PC-9 (cell line): ENCODE data around the gene HSPA4. TPM values are rescaled to one million over a fixed set of nuclear protein-coding genes. Genes with fewer than 3 reads are reported as not detected.
"Not testable (repeated sequence)": the region's sequence is repeated elsewhere in the genome, so short reads cannot be mapped to it uniquely, and the experiment has no call there.

ENCODE experiments used
- BruUV-seq: library from RNA; stranded (reverse); fragments of 400-500 nt; replicated peaks from 2 replicates; lab custom pipeline; 2021; lab: Mats Ljungman, UMichigan
- CTCF ChIA-PET: fragments of 300-600 bp; sonication (Branson Sonifier 250); formaldehyde crosslinking; loops from one replicate; lab custom pipeline; 2022; ENCODE audit warnings: antibody characterized with exemption; lab: Charles Lee
- POLR2A ChIA-PET: fragments of 300-600 bp; sonication (Branson Sonifier 250); formaldehyde crosslinking; loops from one replicate; lab custom pipeline; 2022; ENCODE audit warnings: antibody characterized with exemption; ENCODE audit not compliant: unreplicated experiment; lab: Charles Lee
- DNase-seq, 2 experiments: peaks; one replicate each; pipeline versions ENCODE4 v3.0.0 to v3.0.0-alpha.2; 2015 to 2022; ENCODE audit warnings: mixed read lengths in 1 of 2
- H2AFZ ChIP-seq: fragments of 200-600 bp; sonication (generic); 2 replicates; pipeline ENCODE4 v1.8.1; 2017; ENCODE audit warnings: antibody characterized with exemption
- H3F3A ChIP-seq: fragments of 200-600 bp; sonication (generic); 2 replicates; pipeline ENCODE4 v1.8.1; 2017; ENCODE audit warnings: antibody characterized with exemption, mild to moderate bottlenecking, low read depth; ENCODE audit not compliant: insufficient read depth
- H3K27ac ChIP-seq: fragments of 200-600 bp; sonication (generic); 2 replicates; pipeline ENCODE4 v1.6.1; 2016; ENCODE audit warnings: mixed run types
- H3K27me3 ChIP-seq: fragments of 200-600 bp; sonication (generic); 2 replicates; pipeline ENCODE4 v1.6.1; 2016; ENCODE audit warnings: low read depth, mixed run types; ENCODE audit not compliant: insufficient read depth
- H3K36me3 ChIP-seq: fragments of 200-600 bp; sonication (generic); 2 replicates; pipeline ENCODE4 v1.6.1; 2016; ENCODE audit warnings: low read depth, mixed run types
- H3K4me1 ChIP-seq: fragments of 200-600 bp; sonication (generic); replicated peaks from 2 replicates; pipeline ENCODE4 v1.6.1; 2016; ENCODE audit warnings: mixed run types; ENCODE audit not compliant: insufficient read depth
- H3K4me2 ChIP-seq: fragments of 200-600 bp; sonication (generic); 2 replicates; pipeline ENCODE4 v1.6.1; 2017; ENCODE audit warnings: mixed run types
- H3K4me3 ChIP-seq: fragments of 200-600 bp; sonication (generic); 2 replicates; pipeline ENCODE4 v1.6.1; 2016; ENCODE audit warnings: mixed run types
- H3K79me2 ChIP-seq: fragments of 200-600 bp; sonication (generic); 2 replicates; pipeline ENCODE4 v1.6.1; 2017; ENCODE audit warnings: low read depth, mixed run types
- H3K9me2 ChIP-seq: fragments of 200-600 bp; sonication (generic); 2 replicates; pipeline ENCODE4 v1.8.1; 2017; ENCODE audit warnings: mild to moderate bottlenecking; ENCODE audit not compliant: insufficient read depth
- H3K9me3 ChIP-seq: fragments of 200-600 bp; sonication (generic); 2 replicates; pipeline ENCODE4 v1.8.1; 2016; ENCODE audit warnings: low read depth; ENCODE audit not compliant: insufficient read depth
- H4K20me1 ChIP-seq: fragments of 200-600 bp; sonication (generic); 2 replicates; pipeline ENCODE4 v1.8.1; 2017; ENCODE audit not compliant: insufficient read depth
- EZH2 ChIP-seq: fragments of 200-600 bp; sonication (generic); IDR thresholded peaks from 2 replicates; pipeline ENCODE4 v1.8.0; 2017; ENCODE audit warnings: antibody characterized with exemption, low read depth
- intact Hi-C: fragments of 100-400 bp; cut with micrococcal nuclease; formaldehyde crosslinking; loops from one replicate; pipeline ENCODE4 v1.10.0; 2022; ENCODE audit not compliant: unreplicated experiment
- total RNA-seq: library from RNA; stranded (reverse); gene quantifications from 2 replicates; pipeline ENCODE4 v1.2.3, GENCODE V29; 2021
- TF ChIP-seq, protein P1 (sequence below): fragments of 200-600 bp; sonication (generic); conservative IDR thresholded peaks from 2 replicates; pipeline ENCODE4 v1.6.1; 2017; ENCODE audit warnings: mixed run types, antibody characterized with exemption, mild to moderate bottlenecking, moderate library complexity

The HSPA4 gene
- total RNA-seq, 1 experiment from 2014 or later, result 140 TPM

DNA sequence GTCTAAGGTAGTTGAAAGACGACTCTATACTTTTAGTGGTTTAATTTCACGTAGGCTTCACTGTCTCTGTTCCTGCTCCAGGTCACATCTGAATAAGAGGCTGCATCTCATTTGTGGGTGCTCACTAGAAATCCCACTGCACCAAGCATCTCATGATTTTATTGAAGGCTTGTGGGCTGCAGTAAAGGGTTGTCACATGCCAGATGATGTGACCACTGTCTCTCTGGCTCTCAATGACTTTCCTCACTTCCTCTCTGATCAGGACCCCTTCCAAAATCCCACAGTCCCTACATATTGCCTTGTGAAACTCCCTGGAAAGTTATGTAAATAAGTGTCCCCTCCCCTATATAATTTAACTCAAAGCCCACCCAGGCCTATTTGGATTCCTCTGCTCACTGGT, 16.6 kb upstream of the HSPA4 start:
- Histone ChIP-seq H2AFZ (no peak overlapping the region), H3K79me2 (no peaks in the 10 kb centered on the region), H3F3A (peaks cover 7% of the 10 kb centered on the region; the same call in 1 of the 2 replicates), H3K9me3 (no peaks in the 10 kb centered on the region), H4K20me1 (no peaks in the 10 kb centered on the region), H3K9me2 (no peaks in the 10 kb centered on the region), H3K27ac (no peak overlapping the region), H3K4me2 (no peak overlapping the region), H3K4me1 (0 out of 2 replicates have a peak, but pooled peaks cover 9% of the 10 kb centered on the region), H3K36me3 (no peaks in the 10 kb centered on the region), H3K4me3 (no peak overlapping the region), H3K27me3 (no peaks in the 10 kb centered on the region)
- intact Hi-C loops, result no loop called here
- ChIA-PET POLR2A (no interaction called here), CTCF (no interaction called here)
- no TSS peak for BruUV-seq
- DNase-seq, result no peak
- TF ChIP-seq, protein P1, sequence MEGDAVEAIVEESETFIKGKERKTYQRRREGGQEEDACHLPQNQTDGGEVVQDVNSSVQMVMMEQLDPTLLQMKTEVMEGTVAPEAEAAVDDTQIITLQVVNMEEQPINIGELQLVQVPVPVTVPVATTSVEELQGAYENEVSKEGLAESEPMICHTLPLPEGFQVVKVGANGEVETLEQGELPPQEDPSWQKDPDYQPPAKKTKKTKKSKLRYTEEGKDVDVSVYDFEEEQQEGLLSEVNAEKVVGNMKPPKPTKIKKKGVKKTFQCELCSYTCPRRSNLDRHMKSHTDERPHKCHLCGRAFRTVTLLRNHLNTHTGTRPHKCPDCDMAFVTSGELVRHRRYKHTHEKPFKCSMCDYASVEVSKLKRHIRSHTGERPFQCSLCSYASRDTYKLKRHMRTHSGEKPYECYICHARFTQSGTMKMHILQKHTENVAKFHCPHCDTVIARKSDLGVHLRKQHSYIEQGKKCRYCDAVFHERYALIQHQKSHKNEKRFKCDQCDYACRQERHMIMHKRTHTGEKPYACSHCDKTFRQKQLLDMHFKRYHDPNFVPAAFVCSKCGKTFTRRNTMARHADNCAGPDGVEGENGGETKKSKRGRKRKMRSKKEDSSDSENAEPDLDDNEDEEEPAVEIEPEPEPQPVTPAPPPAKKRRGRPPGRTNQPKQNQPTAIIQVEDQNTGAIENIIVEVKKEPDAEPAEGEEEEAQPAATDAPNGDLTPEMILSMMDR, result no peak
- no peak for TF ChIP-seq EZH2

DNA sequence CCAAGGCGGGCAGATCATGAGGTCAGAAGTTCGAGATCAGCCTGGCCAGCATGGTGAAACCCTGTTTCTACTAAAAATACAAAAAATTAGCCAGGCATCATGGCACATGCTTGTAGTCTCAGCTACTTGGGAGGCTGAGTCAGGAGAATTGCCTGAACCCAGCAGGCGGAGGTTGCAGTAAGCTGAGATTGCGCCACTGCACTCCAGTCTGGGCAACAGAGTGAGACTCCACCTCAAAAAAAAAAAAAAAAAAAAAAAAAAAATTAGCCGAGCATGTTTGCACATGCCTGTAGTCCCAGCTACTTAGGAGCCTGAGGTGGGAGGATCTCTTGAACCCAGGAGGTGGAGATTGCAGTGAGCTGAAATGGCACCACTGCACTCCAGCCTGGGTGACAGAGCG, 15.1 kb upstream of the HSPA4 start:
- CTCF ChIA-PET, H3K27ac ChIP-seq, H3K9me3 ChIP-seq, H3K4me1 ChIP-seq, H3K4me2 ChIP-seq, H3K36me3 ChIP-seq, intact Hi-C loops, DNase-seq, H4K20me1 ChIP-seq, H3K4me3 ChIP-seq, H3K9me2 ChIP-seq, H2AFZ ChIP-seq, H3K27me3 ChIP-seq, H3K79me2 ChIP-seq, H3F3A ChIP-seq, POLR2A ChIA-PET, BruUV-seq: not testable (repeated sequence)

DNA sequence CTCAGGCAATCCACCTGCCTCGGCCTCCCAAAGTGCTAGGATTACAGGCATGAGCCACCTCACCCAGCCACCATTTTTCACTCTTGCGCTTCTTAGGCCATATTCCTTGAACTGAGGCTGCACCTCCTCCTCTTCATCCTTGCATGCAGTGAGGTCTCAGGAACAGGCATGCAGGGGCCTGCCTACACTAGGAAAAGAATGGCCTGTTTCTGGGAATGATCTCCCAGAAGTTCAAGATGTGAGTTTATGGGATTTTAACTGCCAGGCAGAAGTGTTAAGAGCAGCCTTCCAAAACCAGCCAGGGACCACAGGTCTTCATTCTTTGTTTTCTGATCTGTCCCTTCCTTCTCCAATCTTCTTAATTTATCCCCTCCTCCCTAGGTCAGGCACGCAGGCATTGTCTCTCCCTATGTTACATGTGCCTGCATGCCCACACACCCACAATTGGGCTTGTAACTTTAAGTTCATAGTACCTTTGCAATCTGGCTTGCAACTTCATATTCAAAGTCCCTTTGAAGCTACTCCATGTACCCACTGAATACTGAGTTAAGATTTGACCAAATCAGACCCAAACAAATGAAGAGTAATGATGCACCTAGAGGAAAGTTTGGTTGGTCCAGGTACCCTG, 10.5 kb upstream of the HSPA4 start:
- Histone ChIP-seq H3K79me2 (no peaks in the 10 kb centered on the region), H3K9me3 (no peaks in the 10 kb centered on the region), H3K4me2 (no peak overlapping the region), H3K27ac (no peak overlapping the region), H3K4me3 (no peak overlapping the region), H2AFZ (no peak overlapping the region), H3K36me3 (no peaks in the 10 kb centered on the region), H3K4me1 (no peaks in the 10 kb centered on the region), H3K9me2 (no peaks in the 10 kb centered on the region), H3F3A (no peaks in the 10 kb centered on the region), H3K27me3 (no peaks in the 10 kb centered on the region), H4K20me1 (no peaks in the 10 kb centered on the region)
- ChIA-PET POLR2A (no interaction called here), CTCF (no interaction called here)
- DNase-seq, result no peak
- no peak for TF ChIP-seq EZH2
- TF ChIP-seq, protein P1, result no peak
- intact Hi-C loops, result no loop called here
- no TSS peak for BruUV-seq

DNA sequence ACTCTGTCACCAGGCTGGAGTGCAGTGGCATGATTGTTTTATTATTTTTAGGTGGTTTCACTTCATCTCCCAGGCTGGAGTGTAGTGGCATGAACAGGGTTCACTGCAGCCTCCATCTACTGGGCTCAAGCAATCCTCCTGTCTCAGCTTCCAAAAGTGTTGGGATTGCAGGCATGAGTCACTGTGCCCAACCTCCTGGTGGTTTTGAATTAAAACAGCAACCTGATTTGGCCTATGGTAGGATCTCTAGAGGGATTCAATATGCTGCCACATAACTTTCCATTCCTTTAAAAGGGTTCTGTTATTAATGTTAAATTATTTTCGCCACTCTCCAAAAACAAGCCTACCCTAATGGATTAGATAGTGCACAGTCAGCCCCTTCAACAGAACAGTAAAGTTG, 9.9 kb upstream of the HSPA4 start:
- ChIA-PET POLR2A (no interaction called here), CTCF (no interaction called here)
- H3K27me3 ChIP-seq, result no peaks in the 10 kb centered on the region
- intact Hi-C loops, result no loop called here
- H3K4me2 ChIP-seq, result no peak overlapping the region
- H3K27ac ChIP-seq, result no peak overlapping the region
- H3K9me3 ChIP-seq, result no peaks in the 10 kb centered on the region
- no peak for DNase-seq
- H3K36me3 ChIP-seq, result no peaks in the 10 kb centered on the region
- TF ChIP-seq, protein P1, result no peak
- no peak for TF ChIP-seq EZH2
- H4K20me1 ChIP-seq, result no peaks in the 10 kb centered on the region
- no peaks in the 10 kb centered on the region for H3K79me2 ChIP-seq
- no TSS peak for BruUV-seq
- H2AFZ ChIP-seq, result no peak overlapping the region
- H3F3A ChIP-seq, result no peaks in the 10 kb centered on the region
- no peaks in the 10 kb centered on the region for H3K4me1 ChIP-seq
- H3K4me3 ChIP-seq, result no peak overlapping the region
- H3K9me2 ChIP-seq, result no peaks in the 10 kb centered on the region

DNA sequence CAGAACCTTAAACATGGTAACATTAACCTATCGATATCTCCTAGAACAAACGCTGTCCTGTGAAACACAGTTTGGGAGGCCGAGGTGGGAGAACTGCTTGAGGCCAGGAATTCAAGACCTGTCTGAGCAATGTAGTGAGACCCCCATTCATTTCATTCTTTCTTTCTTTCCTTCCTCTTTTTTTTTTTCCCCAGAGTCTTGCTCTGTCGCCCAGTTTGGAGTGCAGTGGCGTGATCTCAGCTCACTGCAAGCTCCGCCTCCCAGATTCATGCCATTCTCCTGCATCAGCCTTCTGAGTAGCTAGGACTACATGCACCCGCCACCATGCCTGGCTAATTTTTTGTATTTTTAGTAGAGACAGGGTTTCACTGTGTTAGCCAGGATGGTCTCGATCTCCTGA, 5.3 kb upstream of the HSPA4 start:
- H3K9me3 ChIP-seq, POLR2A ChIA-PET, H3K4me3 ChIP-seq, BruUV-seq, H3K27ac ChIP-seq, H3K36me3 ChIP-seq, intact Hi-C loops, H2AFZ ChIP-seq, H3K9me2 ChIP-seq, H4K20me1 ChIP-seq, DNase-seq, H3K4me2 ChIP-seq, H3K27me3 ChIP-seq, CTCF ChIA-PET: not testable (repeated sequence)
- H3F3A ChIP-seq, result peaks cover 22% of the 10 kb centered on the region; the same call in 1 of the 2 replicates
- H3K4me1 ChIP-seq, result peaks cover 17% of the 10 kb centered on the region
- H3K79me2 ChIP-seq, result peaks cover 14% of the 10 kb centered on the region
